H1 (cell line): ENCODE measurements around the gene BRME1. TPM values are rescaled to one million over a fixed set of nuclear protein-coding genes. Genes with fewer than 3 reads are reported as not detected.

Source experiments
- GABPA ChIP-seq: IDR thresholded peaks from 2 replicates; pipeline ENCODE4 v1.6.1; 2011; ENCODE audit warnings: mild to moderate bottlenecking, low read length, moderate library complexity, borderline replicate concordance; ENCODE audit not compliant: insufficient read depth
- RAD21 ChIP-seq, 2 experiments: IDR thresholded peaks in 1 of 2; conservative IDR thresholded peaks in 1 of 2; 2 replicates each; pipeline ENCODE4 v1.6.1; 2011; ENCODE audit warnings: low read depth in 2 of 2, low read length in 2 of 2, improper control_type of control experiment in 1 of 2, inconsistent platforms in 1 of 2, mild to moderate bottlenecking in 1 of 2, moderate library complexity in 1 of 2
- ZNF274 ChIP-seq: IDR thresholded peaks from 2 replicates; pipeline ENCODE4 v1.7.0; 2012; ENCODE audit warnings: low read length, borderline replicate concordance; ENCODE audit errors: extremely low read depth
- polyA plus RNA-seq, 7 experiments: library from polyadenylated mRNA; depleted of rRNA in 3 of 7; stranded (reverse) in 5 of 7; unstranded in 2 of 7; fragments of >200 nt in 5 of 7; fragments of 200-250 nt in 2 of 7; gene quantifications; 1 replicate in 5 of 7; 2 replicates in 1 of 7; 4 replicates in 1 of 7; pipeline versions ENCODE4 v1.2.1 to v1.2.3, GENCODE V29; 2011 to 2013; ENCODE audit warnings: missing spikeins in 2 of 7, mixed read lengths in 2 of 7
- total RNA-seq: library from RNA; stranded (reverse); fragmentation: NEBNext Ultra II Directional; extraction: Animal tissue kit (Norgen Biotek cat#: 25700); gene quantifications from 2 replicates; pipeline ENCODE4 v1.2.1, GENCODE V29; 2021
- TF ChIP-seq, protein P1 (sequence below): IDR thresholded peaks from 2 replicates; pipeline ENCODE4 v1.6.1; 2012; ENCODE audit warnings: inconsistent platforms

BRME1 gene
- total and polyA plus RNA-seq, 2 of the 8 experiments (the other 6 are each of a cell fraction or from before 2014, with no cell fraction given) = 4.6 to 4.7 TPM

- TF ChIP-seq GABPA = no peak
- TF ChIP-seq, protein P1, sequence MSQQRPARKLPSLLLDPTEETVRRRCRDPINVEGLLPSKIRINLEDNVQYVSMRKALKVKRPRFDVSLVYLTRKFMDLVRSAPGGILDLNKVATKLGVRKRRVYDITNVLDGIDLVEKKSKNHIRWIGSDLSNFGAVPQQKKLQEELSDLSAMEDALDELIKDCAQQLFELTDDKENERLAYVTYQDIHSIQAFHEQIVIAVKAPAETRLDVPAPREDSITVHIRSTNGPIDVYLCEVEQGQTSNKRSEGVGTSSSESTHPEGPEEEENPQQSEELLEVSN = no peak
- TF ChIP-seq ZNF274 = no peak
- no peak for TF ChIP-seq RAD21 (IDR thresholded peaks at IDR 0.05 in 1 of 2, conservative IDR thresholded peaks at IDR 0.05 in 1 of 2; ENCODE audit: low read depth in 2 of 2, low read length in 2 of 2)
- TF ChIP-seq, all 59 proteins: peak for 0
Measured at GRCh38 chr19:13934785-13935109, 28.8 kb upstream of the BRME1 start (continued).
